IPS-15b (cell line): ENCODE measurements around the gene BICD1.

Source experiments
- H3K27me3 ChIP-seq: one replicate; pipeline ENCODE4 v1.6.1; 2013; ENCODE audit warnings: low read length; ENCODE audit not compliant: control insufficient read depth, insufficient read depth
- H3K36me3 ChIP-seq: one replicate; pipeline ENCODE4 v1.6.1; 2013; ENCODE audit warnings: low read length; ENCODE audit not compliant: control insufficient read depth, insufficient read depth
- H3K4me1 ChIP-seq: one replicate; pipeline ENCODE4 v1.6.1; 2013; ENCODE audit warnings: mild to moderate bottlenecking, low read length; ENCODE audit not compliant: control insufficient read depth, insufficient read depth
- H3K4me3 ChIP-seq: one replicate; pipeline ENCODE4 v1.5.1; 2013; ENCODE audit warnings: low read depth, low read length
- H3K9ac ChIP-seq: one replicate; pipeline ENCODE4 v1.6.1; 2013; ENCODE audit warnings: low read depth, mild to moderate bottlenecking, low read length
- H3K9me3 ChIP-seq: one replicate; pipeline ENCODE4 v1.6.1; 2013; ENCODE audit warnings: mild to moderate bottlenecking, low read length; ENCODE audit not compliant: control insufficient read depth, insufficient read depth

Gene BICD1

GRCh38 chr12:32104572-32105355 lies 1.9 kb upstream of the BICD1 start:
- Histone ChIP-seq H3K4me3 (no peak overlapping the region), H3K9me3 (no peaks in the 10 kb centered on the region), H3K27me3 (no peaks in the 10 kb centered on the region), H3K4me1 (peaks cover 14% of the 10 kb centered on the region), H3K36me3 (no peaks in the 10 kb centered on the region), H3K9ac (no peak overlapping the region)

GRCh38 chr12:32105986-32106516 lies 596 bp upstream of the BICD1 start:
- Histone ChIP-seq H3K4me3 (peak overlapping the region; percentile 99), H3K27me3 (no peaks in the 10 kb centered on the region), H3K9me3 (no peaks in the 10 kb centered on the region), H3K4me1 (peaks cover 11% of the 10 kb centered on the region), H3K36me3 (no peaks in the 10 kb centered on the region), H3K9ac (peak overlapping the region; percentile 62)

- Histone ChIP-seq H3K4me1 (peaks cover 11% of the 10 kb centered on the region), H3K36me3 (no peaks in the 10 kb centered on the region), H3K9me3 (no peaks in the 10 kb centered on the region), H3K4me3 (peak overlapping the region; percentile 99), H3K27me3 (no peaks in the 10 kb centered on the region), H3K9ac (peak overlapping the region; percentile 71)
These were observed 966 bp downstream of the BICD1 start for GRCh38 chr12:32107359-32108267.

GRCh38 chr12:32108787-32109186 lies 2.1 kb downstream of the BICD1 start:
- Histone ChIP-seq H3K9ac (peak overlapping the region; percentile 71), H3K4me3 (peak overlapping the region; percentile 99), H3K27me3 (no peaks in the 10 kb centered on the region), H3K4me1 (peaks cover 11% of the 10 kb centered on the region), H3K36me3 (no peaks in the 10 kb centered on the region), H3K9me3 (no peaks in the 10 kb centered on the region)

- H3K4me3 ChIP-seq = peak overlapping the region; percentile 33
- no peak overlapping the region for H3K9ac ChIP-seq
- H3K4me1 ChIP-seq = peaks cover 6% of the 10 kb centered on the region
These were observed 3.8 kb downstream of the BICD1 start for GRCh38 chr12:32110417-32110816.

GRCh38 chr12:32110942-32111341 lies 4.3 kb downstream of the BICD1 start:
- Histone ChIP-seq H3K36me3 (no peaks in the 10 kb centered on the region), H3K9ac (no peak overlapping the region), H3K4me1 (peaks cover 2% of the 10 kb centered on the region), H3K4me3 (no peak overlapping the region), H3K9me3 (no peaks in the 10 kb centered on the region), H3K27me3 (no peaks in the 10 kb centered on the region)

More at GRCh38 chr12:32110417-32110816, 3.8 kb downstream of the BICD1 start:
- H3K36me3 ChIP-seq = no peaks in the 10 kb centered on the region
- H3K27me3 ChIP-seq = no peaks in the 10 kb centered on the region
- no peaks in the 10 kb centered on the region for H3K9me3 ChIP-seq

- H3K4me1 ChIP-seq = peaks cover 15% of the 10 kb centered on the region
- H3K9ac ChIP-seq = no peak overlapping the region
- no peaks in the 10 kb centered on the region for H3K9me3 ChIP-seq
- H3K36me3 ChIP-seq = no peaks in the 10 kb centered on the region
- no peak overlapping the region for H3K4me3 ChIP-seq
- H3K27me3 ChIP-seq = no peaks in the 10 kb centered on the region
These were observed 8.9 kb downstream of the BICD1 start for GRCh38 chr12:32115404-32116104.

- Histone ChIP-seq H3K9ac (no peak overlapping the region), H3K27me3 (no peaks in the 10 kb centered on the region), H3K9me3 (no peaks in the 10 kb centered on the region), H3K36me3 (no peaks in the 10 kb centered on the region), H3K4me3 (no peak overlapping the region), H3K4me1 (peaks cover 16% of the 10 kb centered on the region)
These were observed 10.2 kb downstream of the BICD1 start for GRCh38 chr12:32116897-32117296.

GRCh38 chr12:32117316-32117715 lies 10.7 kb downstream of the BICD1 start:
- peaks cover 16% of the 10 kb centered on the region for H3K4me1 ChIP-seq
- H3K27me3 ChIP-seq = no peaks in the 10 kb centered on the region
- no peaks in the 10 kb centered on the region for H3K36me3 ChIP-seq
- no peak overlapping the region for H3K9ac ChIP-seq
- no peaks in the 10 kb centered on the region for H3K9me3 ChIP-seq
- no peak overlapping the region for H3K4me3 ChIP-seq

GRCh38 chr12:32118806-32119205 lies 12.2 kb downstream of the BICD1 start:
- Histone ChIP-seq H3K27me3 (no peaks in the 10 kb centered on the region), H3K9me3 (no peaks in the 10 kb centered on the region), H3K9ac (no peak overlapping the region), H3K36me3 (no peaks in the 10 kb centered on the region), H3K4me1 (peaks cover 24% of the 10 kb centered on the region), H3K4me3 (no peak overlapping the region)

GRCh38 chr12:32120419-32120818 lies 13.8 kb downstream of the BICD1 start:
- Histone ChIP-seq H3K27me3 (no peaks in the 10 kb centered on the region), H3K9ac (no peak overlapping the region), H3K9me3 (no peaks in the 10 kb centered on the region), H3K4me3 (no peak overlapping the region), H3K4me1 (peaks cover 33% of the 10 kb centered on the region), H3K36me3 (no peaks in the 10 kb centered on the region)
